Stimulated activated CD4-positive, alpha-beta T cell treated with anti-CD3 and anti-CD28 coated beads, TNF-alpha, amount 100 ng/mL, for 1 hour (primary cell): ENCODE data around the gene SNX4.
"Not testable (repeated sequence)": the region's sequence is repeated elsewhere in the genome, so short reads cannot be mapped to it uniquely, and the experiment has no call there.

Experiments used
- DNase-seq, 3 donors: peaks; one replicate each; pipeline ENCODE4 v3.0.0-alpha.2; 2020; ENCODE audit warnings: low read depth in 3 of 3, low spot score in 1 of 3

The SNX4 gene

DNA sequence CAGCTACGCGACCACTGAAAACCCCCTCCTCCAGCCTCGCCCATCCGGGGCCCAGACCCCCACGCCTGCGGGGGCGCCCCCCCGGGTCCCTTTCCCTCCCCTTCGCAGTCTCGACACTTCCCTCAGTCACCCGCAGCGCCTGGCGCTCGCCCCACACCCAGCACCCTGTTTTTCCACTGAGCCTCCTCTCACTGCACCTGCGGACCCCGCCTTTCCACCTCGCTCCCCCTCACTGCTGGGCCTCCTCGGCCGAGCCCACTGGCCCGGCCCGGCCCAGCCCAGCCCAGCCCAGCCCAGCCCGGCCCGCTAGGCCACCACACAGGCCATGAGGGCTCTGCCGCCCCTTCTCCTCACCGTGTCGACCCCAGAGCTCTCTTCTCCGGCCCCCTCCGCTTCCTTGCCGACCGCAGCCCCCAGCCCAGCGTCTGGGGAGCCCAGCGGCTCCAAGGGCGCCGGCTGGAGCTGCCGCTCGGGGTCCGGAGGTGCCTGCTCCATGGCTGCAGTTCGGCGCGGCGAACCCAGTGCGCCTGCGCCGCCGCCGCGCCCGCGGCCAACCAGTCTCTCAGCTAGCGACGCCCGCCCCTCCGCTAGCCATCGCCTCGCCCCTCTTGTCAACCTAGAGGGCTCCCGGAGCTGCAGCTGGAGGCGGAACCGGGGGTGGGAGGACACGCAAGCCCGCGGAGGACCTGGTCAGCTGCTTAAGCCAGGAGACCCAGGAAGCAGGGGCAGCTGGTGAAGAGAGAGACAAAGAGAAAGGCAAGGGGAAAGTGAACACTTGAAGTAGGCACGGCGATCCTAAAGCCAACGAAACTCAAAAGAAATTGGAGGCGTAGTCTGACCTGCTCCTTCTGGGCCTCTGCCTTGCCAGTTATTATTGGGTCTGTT is at the start of gene SNX4:
SNX4 (minus strand) TSS at position 525 of the 885 bp plus-strand sequence; CDS start at position 495, 30 bp downstream.
- peak; percentile 66 to 67 (median 67) for DNase-seq

DNA sequence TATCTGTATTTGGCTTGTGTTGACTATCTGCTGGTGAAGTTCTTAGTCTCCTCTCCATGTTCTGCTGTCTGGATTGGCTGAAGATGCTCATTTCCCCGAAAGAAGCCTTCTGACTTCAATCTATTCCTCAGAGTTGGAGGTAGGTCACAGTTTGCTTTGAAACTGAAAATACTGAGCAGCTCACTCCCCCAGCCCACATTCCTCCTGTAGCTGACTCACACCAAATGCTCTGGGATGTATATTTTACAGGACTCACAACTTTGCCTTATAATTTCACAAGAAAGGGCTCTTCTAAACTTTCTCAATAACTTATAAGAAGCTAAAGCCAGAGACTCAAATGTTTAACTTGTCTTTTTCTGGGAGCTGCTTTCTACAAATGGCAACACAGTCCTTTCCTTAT is 36.3 kb upstream of the SNX4 start:
- no peak for DNase-seq

- DNase-seq: no peak
Measured at GRCh38 chr3:125552401-125552800, 32.4 kb upstream of the SNX4 start.

DNA sequence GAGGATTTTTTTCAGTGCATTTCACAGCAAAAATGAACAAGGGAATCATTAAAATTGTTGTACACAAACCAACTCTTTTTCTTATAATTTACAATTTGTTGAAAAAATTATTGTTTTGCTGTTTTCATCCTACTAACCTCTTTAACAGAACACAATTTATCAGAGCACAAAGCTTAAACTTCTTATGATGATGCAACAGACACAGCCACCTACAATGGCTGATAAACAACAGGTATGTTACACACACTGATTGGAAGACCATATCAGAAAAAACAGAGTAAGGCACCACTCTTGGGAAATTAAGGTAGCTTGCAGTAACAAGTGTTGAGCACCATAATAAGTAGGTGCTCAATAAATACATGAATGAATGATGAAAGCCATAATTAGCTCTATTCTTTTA is 8.9 kb upstream of the SNX4 start:
- no peak for DNase-seq

DNA sequence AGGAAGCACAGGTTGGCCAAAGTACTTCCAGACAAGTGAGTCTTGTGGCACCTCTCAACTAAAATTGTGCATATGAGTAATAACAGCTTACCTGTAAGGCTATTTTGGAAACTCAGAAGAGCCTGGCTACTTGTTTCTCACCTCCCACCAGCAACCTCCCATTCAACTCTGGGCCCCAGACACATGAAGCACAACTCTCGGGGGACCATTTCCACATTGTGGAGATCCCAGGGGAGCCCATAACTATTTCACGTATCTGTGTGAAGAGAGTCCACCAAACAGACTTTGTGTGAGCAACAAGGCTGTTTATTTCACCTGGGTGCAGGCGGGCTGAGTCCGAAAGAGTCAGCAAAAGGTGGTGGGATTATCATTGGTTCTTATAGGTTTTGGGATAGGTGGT is 5.2 kb upstream of the SNX4 start:
- no peak for DNase-seq

GRCh38 chr3:125520563-125520919 is 539 bp upstream of the SNX4 start:
- not testable (repeated sequence) for DNase-seq

DNA sequence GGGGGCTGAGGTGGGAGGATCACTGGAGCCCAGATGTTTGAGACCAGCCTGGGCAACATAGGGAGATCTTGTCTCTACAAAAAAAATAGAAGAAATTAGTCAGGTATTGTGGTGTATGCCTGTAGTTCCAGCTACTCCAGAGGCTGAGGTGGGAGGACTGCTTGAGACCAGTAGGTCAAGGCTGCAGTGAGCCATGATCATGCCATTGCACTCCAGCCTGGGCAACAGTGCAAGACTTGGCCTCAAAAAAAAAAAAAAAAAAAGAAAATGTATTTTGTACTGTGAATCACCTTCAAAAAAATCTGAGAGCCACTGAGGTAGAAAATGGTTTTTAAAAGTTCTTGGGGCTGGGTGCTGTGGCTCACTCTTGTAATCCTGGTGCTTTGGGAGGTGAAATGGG is 4.6 kb downstream of the SNX4 start:
- no peak for DNase-seq

GRCh38 chr3:125513490-125514115 is 6.4 kb downstream of the SNX4 start:
- DNase-seq: no peak

DNA sequence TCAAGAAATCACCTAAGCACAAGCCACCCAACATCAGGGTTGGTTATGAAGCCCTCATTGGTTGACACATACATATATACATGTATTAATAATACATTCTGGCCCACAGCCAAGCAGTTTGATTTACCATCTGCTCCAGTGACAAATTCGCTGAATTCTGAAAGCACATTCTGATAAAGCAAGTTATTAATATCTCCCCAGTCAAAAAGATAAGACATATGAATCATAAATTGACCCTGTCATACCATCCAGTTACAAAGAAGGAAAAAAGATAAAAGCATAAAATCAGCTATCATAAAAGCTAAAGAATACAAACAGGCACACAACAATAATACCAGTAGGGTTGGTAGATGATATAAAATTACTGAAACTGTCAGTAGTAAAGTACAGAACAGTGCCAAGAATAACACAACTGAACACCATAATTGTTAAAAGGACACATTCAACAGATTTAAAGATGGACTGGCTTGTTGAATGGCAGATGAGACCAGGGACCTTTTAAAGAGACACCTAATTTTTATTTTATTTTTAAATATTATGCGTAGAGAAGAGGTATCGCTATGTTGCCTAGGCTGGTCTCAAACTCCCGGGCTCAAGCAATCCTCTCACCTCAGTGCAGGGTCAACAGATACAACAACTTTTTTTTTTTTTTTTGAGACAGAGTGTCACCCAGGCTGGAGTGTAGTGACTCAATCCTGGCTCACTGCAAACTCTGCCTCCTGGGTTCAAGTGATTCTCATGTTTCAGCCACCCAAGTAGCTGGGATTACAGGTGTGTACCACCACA is 7.7 kb downstream of the SNX4 start:
- DNase-seq: peak in 1 of 3 donors; percentile 10

DNA sequence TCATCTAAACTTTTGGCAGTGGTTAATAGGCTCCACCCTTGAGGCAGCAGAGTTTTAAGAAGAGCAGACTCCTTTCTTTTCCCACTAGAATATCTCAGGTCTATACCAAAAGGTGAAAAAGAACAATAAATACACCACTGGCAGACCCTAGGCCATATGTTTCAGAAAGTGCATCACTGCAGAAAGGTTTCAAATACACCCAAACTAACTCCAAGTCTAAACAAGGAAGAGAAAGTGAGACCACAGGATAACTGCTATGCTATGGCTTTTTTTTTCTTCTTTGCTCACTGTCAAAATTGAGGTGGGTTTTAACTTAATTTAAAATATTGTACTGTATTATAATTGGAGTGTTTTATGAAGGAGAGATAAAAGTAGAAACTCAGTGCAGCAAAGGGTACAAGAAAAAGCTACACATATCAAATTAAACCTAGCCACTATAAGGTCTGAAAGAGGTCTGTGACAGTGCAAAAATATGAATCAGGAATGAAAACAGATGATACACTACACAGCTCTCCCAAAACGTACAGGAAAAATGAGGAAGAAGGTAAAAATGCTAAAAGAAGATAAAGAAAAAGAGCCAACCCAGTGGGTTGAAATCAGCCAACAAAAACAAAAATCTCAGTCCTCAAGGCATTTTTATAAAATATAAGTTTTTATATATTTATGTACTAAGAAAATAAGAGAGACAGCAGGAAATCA is 8.4 kb downstream of the SNX4 start:
- DNase-seq: no peak

GRCh38 chr3:125507128-125507527 is 12.9 kb downstream of the SNX4 start:
- DNase-seq: no peak

- DNase-seq: no peak
Measured at GRCh38 chr3:125498630-125499029, 21.4 kb downstream of the SNX4 start.

DNA sequence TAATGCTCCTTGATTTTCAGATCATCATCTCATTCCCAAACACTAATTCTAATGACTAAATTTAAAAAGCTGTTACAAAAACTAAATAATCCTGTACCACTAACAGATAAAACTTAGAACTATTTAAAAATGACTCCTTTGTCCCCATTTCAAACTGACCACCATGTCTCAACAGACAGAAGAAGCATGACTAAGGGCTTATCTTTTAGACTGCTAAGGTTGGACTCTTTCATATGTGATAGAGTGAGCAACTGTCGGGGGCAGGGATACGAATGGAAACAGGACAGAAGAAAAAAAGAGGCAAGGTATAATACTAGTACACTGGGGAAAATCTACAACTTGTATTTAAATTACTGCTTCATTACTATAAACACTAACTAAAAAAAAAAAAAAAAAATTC is 23.3 kb downstream of the SNX4 start:
- no peak for DNase-seq

- no peak for DNase-seq
Measured at GRCh38 chr3:125482406-125482805, 37.6 kb downstream of the SNX4 start.

DNA sequence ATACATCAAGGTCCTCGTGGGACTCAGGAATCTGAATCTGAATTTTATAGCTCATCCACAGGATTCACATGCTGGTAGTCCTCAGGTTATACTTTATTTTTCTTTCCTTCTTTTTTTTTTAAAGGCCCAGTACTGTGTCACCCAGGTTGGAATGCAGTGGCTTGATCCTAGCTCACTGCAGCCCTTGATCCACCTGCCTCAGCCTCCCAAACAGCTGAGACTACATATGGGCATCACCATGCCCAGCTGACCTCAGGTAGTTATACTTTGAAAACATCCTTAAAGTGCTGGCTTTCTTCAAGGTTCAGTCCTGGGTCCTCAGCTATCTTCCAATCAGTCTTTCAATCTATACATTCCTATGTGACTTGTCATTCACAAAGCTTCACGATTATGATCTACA is 38.2 kb downstream of the SNX4 start:
- no peak for DNase-seq

GRCh38 chr3:125481375-125481759 is 38.6 kb downstream of the SNX4 start:
- not testable (repeated sequence) for DNase-seq

- no peak for DNase-seq
Measured at GRCh38 chr3:125480656-125481374, 39.2 kb downstream of the SNX4 start.

DNA sequence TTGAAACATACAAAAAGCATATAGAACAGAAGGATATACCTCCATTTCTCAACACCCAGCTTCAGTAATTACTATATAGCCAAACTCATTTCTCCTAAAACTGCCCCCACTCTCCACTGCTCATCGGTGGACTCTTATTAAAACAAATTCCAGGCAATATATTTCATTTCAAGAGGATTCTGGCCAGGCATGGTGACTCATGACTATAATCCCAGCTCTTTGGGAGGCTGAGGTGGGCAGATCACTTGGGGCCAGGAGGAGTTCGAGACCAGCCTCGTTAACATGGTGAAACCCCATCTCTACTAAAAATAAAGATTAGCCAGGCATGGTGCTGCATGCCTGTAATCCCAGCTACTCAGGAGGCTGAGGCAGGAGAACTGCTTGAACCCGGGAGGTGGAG is 40.9 kb downstream of the SNX4 start:
- no peak for DNase-seq

- no peak for DNase-seq
Measured at GRCh38 chr3:125478326-125478725, 41.7 kb downstream of the SNX4 start.

DNA sequence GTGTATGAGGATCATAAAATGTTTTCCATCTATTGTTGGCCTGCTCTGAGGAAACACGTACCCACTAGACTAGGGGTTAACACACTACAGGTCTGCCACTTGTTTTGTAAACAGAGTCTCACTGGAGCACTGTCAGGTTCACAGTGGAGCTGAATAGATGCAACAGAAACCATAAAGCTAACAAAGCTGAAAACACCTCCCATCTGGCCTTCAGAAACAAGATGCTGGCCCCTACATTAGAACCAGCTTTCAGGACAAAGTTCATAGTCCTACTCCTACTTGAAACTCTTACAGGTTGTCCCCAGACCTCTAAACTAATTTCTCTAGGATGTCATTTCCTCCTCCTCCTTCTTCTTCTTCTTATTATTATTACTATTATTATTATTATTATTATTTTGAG is 42.3 kb downstream of the SNX4 start:
- no peak for DNase-seq

GRCh38 chr3:125470671-125471070 is 49.3 kb downstream of the SNX4 start:
- no peak for DNase-seq
